ENCODE measurements around the gene GRM3. TPM values are rescaled to one million over a fixed set of nuclear protein-coding genes. Genes with fewer than 3 reads are reported as not detected.

GRM3 gene
- total and polyA plus RNA-seq, 2 of the 8 experiments (the other 6 are each of a cell fraction or from before 2014, with no cell fraction given): 3.1 to 4.2 TPM

GRCh38 chr7:86814661-86815379 lies 171.1 kb downstream of the GRM3 start:
- Histone ChIP-seq H2AK5ac (ENCODE audit: low read depth, low read length) (no peak overlapping the region), H3K9ac (replicated peaks in 1 of 4; ENCODE audit: extremely low read depth in 1 of 4, low read depth in 3 of 4, low read length in 3 of 4) (no peak overlapping the region), H2BK5ac (ENCODE audit: low read depth, low read length) (no peak overlapping the region), H4K8ac (ENCODE audit: extremely low read depth, insufficient read depth, low read length) (no peak overlapping the region), H3K18ac (ENCODE audit: extremely low read depth, low read length) (no peak overlapping the region), H3K27me3 (replicated peaks in 1 of 4; ENCODE audit: control insufficient read depth in 3 of 4, extremely low read depth in 1 of 4, insufficient read depth in 3 of 4, low read length in 3 of 4) (peaks cover 0 to 2% (median 0%) of the 10 kb centered on the region in 4 experiments; a peak in 1 of 7 replicates), H2BK20ac (ENCODE audit: low read length) (no peak overlapping the region), H3K56ac (replicated peaks; ENCODE audit: insufficient read length, low read depth, low read length) (no peak overlapping the region), H3K4me1 (replicated peaks in 1 of 4; ENCODE audit: control insufficient read depth in 3 of 4, insufficient read depth in 4 of 4, low read length in 3 of 4) (no peaks in the 10 kb centered on the region), H4K5ac (ENCODE audit: insufficient read length, low read depth, low read length) (no peak overlapping the region), H4K20me1 (replicated peaks in 1 of 2; ENCODE audit: control insufficient read depth in 1 of 2, insufficient read depth in 2 of 2, low read length in 2 of 2) (no peaks in the 10 kb centered on the region), H3K23ac (ENCODE audit: insufficient read length) (no peak overlapping the region), H4K91ac (replicated peaks; ENCODE audit: insufficient read length, low read length) (no peak overlapping the region), H2BK120ac (replicated peaks; ENCODE audit: low read depth, low read length) (no peak overlapping the region), H3K4me3 (ENCODE audit: extremely low read depth in 1 of 4, insufficient read depth in 2 of 4, low read depth in 3 of 4, low read length in 4 of 4) (no peak overlapping the region), H3K36me3 (ENCODE audit: control insufficient read depth in 2 of 4, insufficient read depth in 4 of 4, low read length in 3 of 4) (no peaks in the 10 kb centered on the region), H2BK15ac (ENCODE audit: low read length) (no peak overlapping the region), H3K79me1 (ENCODE audit: low read depth, low read length) (no peaks in the 10 kb centered on the region), H3K4ac (replicated peaks; ENCODE audit: insufficient read length, low read depth, low read length) (no peak overlapping the region), H3K79me2 (ENCODE audit: control insufficient read depth in 1 of 2, insufficient read depth in 2 of 2, low read length in 2 of 2) (no peaks in the 10 kb centered on the region), H3K9me3 (ENCODE audit: insufficient read depth in 2 of 2, low read depth in 1 of 2, low read length in 1 of 2) (no peaks in the 10 kb centered on the region), H3K4me2 (ENCODE audit: insufficient read depth in 1 of 2, low read depth in 2 of 2, low read length in 2 of 2) (no peak overlapping the region), H3K14ac (ENCODE audit: insufficient read length) (no peak overlapping the region), H2AFZ (ENCODE audit: low read length) (no peak overlapping the region), H3K27ac (ENCODE audit: low read depth, low read length) (no peak overlapping the region), H3K23me2 (ENCODE audit: low read depth, low read length) (no peaks in the 10 kb centered on the region), H2BK12ac (ENCODE audit: low read depth, low read length) (no peak overlapping the region)
- DNase-seq (ENCODE audit: low read depth in 1 of 2, low spot score in 2 of 2) (peak in 1 of 2 experiments; percentile 9), FAIRE-seq (peak; percentile 91)
- ChIA-PET POLR2A (ENCODE audit: partially characterized antibody) (no interaction called here), CTCF (ENCODE audit: partially characterized antibody) (interaction anchor here (0.6 to 8.5 kb wide), 35 partner anchors 10 to 221 kb away, joined by 3 to 100 read pairs (median 4); no protein-coding TSS in a partner anchor)
- 44% methylated on average over 5 of the region's 5 CpGs; no CpG with 5 or more reads in 1 of the 2 experiments for WGBS, 2 experiments (ENCODE audit: extremely low coverage in 1 of 2, insufficient coverage in 1 of 2, insufficient read length in 1 of 2, insufficient replicate concordance in 2 of 2, low coverage in 1 of 2, low lambda C conversion rate in 2 of 2, missing lambda C conversion rate in 1 of 2)
- TF ChIP-seq SIX5 (IDR thresholded peaks at IDR 0.05; ENCODE audit: low read depth, low read length) (no peak), RAD21 (IDR thresholded peaks at IDR 0.05 in 1 of 2, conservative IDR thresholded peaks at IDR 0.05 in 1 of 2; ENCODE audit: low read depth in 2 of 2, low read length in 2 of 2) (peak; percentile 86 to 87), CTCF (IDR thresholded peaks at IDR 0.05; ENCODE audit: control extremely low read depth in 1 of 3, insufficient read depth in 1 of 3, low read depth in 1 of 3, low read length in 3 of 3) (peak in 2 of 3 experiments; percentile 69 to 72; a peak in 3 of 4 replicates), TEAD4 (IDR thresholded peaks at IDR 0.05; ENCODE audit: low read depth, low read length) (no peak)

All from H1 (cell line).